ENCODE data around the gene VAV1.
"Not testable (repeated sequence)": the region's sequence is repeated elsewhere in the genome, so short reads cannot be mapped to it uniquely, and the experiment has no call there.

VAV1 gene

DNA sequence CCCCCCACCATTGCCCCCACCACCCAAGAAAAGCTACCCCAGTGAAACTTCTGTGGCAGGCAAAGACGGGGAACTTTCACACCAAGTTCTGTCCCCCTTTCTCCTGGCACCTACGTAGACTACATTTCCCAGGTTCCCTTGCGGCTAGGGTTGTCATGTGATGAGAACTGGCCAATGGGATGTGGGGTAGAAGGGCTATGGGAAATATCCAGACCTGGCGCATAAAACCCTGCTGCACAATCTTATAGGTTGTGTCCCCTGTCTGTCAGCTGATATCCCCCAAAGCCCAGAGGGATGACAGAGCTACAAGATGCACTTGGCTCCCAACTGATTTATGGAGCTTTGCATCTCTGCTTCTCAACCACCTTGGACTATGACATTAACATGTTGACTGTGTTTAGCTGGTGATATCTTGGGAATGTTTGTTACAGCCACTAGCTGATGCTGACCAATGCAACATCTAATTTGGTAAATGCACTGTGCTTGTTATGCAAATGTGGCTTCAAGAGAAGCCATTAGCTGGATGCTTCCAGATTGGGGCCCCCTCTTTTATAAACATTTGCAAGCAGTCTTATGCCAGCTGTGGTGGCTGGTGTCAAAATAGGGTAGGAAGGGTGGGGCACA lies 11.3 kb upstream of the VAV1 start:
- DNase-seq (ENCODE audit: low read depth, low spot score): no peak

DNA sequence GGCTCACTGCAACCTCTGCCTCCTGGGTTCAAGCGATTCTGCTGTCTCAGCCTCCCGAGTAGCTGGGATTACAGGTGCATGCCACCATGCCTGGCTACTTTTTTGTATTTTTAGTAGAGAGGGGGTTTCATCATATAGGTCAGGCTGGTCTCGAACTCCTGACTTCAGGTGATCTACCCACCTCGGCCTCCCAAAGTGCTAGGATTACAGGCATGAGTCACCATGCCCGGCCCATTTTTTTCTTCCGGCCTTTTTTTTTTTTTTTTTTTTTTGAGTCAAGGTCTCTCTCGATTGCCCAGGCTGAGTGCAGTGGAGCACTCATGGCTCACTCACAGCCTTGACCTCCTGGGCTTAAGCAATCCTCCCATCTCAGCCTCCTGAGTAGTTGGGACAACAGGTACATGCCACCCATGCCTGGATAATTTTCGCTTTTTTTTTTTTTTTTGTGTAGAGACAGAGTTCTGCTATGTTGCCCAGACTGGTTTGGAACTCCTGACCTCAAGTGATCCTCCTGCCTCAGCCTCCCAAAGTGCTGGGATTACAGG lies 10.2 kb upstream of the VAV1 start:
- DNase-seq (ENCODE audit: low read depth, low spot score): not testable (repeated sequence)

DNA sequence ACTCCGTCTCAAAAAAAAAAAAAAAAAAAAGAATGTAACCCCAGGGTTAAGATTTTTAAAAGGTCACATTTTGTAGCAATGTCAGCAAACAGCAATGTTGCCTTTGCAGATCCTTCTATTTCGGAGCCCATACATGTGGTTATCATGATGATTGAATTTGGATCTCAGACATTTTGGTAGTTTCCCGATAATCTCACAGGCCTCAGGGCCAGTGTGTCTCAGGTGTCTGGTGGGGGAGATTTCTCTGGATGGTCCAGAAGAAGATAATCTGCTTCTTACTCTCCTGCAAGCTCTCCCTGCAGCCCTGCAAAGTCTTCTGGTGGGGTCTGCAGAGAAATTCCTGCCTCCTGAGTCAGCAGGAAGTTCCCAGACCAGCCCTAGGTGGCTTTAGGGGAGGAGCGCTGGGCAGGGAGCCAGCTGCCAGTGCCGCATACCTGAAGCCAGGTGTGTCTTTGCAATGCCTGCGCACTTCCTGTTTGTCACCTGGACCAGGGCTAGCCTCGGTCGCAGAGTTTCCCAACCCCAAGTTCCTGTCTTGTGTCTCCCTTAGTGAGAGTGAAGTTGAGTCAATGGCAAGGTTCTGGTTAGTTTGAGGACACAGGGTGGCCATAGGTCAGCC lies 6.7 kb upstream of the VAV1 start:
- no peak for DNase-seq (ENCODE audit: low read depth, low spot score)

DNA sequence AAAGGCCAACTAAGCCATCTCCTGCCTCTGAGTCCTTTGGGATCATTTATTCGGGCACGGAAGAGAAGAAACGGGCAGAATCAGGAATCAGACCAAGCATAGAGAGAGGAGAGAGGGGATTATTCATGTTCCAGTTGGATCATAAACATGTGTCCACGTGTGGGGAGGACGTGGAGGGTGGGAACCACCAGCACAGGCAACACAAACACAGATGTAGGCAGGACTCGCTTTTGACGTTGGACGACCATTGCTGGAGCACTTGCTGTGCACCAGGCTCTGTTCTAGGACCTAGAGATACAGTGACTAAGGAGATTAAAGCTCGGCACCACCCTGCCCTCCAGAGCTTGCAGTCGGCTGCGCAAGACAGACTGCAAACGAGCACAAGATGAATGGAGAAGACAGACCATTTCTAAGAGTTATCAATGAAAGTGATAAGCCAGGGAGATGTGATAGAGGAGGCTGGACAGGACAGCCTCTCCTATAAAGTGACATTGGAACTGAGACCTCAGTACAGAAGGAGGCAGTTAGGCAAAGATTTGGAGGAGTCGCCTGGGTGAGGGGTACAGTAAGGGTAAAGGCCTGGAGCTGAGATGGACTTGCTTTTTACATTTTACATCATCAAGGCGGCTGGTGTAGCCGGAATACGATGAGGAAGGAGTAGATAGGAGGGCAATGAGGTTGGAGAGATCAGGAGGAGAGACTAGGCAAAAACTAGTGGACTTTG lies 6.0 kb upstream of the VAV1 start:
- no peak for DNase-seq (ENCODE audit: low read depth, low spot score)

DNA sequence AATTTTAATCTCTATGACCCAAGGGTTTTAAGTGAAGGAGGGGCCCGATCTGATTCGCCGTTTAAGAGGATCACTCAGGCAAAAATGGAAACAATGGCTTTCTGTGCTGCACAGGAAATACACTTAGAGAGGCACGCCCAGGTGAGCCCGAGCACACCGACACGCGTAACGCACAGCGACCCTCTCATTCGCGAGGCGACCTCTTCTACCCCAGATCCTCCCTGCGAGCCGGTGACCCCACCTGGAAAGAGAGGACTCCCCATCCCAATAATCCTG lies 5.5 kb upstream of the VAV1 start:
- DNase-seq (ENCODE audit: low read depth, low spot score): no peak

DNA sequence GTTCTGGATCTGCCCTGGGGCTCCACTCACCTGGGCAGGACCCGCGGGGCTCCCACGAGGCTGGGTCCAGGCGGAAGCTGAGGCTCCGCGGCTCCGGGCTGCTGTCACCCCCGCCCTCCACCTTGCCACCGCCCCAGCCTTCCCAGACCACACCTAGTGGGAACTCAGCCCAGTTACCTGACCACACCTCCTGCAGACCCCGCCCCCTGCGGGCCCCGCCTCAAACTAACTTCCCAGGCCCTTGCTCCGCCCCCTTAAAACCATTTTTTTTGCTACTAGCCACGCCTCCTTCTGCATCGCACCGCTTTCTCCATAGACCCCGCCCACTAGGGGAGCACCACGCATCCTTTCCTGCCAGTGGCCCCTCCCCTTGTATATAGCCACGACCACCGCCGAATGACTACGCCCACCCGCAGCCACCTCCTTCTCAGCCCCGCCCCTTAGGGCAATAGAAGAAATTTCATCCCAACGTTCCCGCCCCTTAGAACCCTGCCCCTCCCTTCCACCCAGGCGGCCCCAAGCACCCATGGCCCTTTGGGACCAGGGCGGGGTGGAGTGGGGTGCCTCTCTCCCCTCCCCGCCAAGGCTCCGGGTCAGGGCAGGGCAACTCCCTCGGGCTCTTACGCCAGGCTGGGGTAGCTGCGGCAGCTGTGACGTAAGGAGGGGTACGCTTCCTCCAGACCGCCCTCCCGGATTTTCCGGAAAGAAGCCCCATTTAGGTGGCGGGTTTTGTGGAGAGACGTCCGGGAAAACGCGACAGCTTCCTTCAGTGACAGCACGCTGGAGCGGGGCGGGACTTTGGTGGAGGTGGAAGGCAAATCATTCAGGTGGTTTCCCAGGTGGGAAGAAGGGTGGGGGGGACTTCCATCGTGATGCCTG lies 4.9 kb upstream of the VAV1 start, which contains the start of gene SH2D3A:
SH2D3A (minus strand) TSS at position 79 of the 879 bp plus-strand sequence. CDS start 3,687 bp downstream, outside the sequence.
- DNase-seq (ENCODE audit: low read depth, low spot score): no peak

DNA sequence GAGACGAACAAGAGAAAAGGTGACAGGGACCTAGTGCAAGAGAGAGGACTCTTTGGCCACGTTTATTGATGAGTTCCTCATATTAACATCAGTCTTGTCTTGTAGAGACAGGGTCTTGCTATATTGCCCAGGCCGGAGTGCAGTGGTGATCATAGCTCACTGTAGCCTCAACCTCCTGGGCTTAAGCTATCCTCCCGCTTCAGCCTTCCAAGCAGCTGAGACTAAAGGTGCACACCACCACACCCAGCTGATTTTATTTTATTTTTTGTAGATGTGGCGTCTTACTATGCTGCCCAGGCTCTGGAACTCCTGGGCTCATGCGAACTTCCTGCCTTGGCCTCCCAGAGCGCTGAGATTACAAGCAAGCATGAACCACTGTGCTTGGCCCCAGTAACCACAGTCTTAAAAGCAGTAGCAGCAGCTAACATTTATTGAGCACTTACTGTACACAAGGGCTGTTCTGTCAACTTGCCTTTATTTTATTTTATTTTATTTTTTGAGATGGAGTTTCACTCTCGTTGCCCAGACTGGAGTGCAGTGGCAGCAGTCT lies 4.2 kb upstream of the VAV1 start:
- DNase-seq (ENCODE audit: low read depth, low spot score): no peak

DNA sequence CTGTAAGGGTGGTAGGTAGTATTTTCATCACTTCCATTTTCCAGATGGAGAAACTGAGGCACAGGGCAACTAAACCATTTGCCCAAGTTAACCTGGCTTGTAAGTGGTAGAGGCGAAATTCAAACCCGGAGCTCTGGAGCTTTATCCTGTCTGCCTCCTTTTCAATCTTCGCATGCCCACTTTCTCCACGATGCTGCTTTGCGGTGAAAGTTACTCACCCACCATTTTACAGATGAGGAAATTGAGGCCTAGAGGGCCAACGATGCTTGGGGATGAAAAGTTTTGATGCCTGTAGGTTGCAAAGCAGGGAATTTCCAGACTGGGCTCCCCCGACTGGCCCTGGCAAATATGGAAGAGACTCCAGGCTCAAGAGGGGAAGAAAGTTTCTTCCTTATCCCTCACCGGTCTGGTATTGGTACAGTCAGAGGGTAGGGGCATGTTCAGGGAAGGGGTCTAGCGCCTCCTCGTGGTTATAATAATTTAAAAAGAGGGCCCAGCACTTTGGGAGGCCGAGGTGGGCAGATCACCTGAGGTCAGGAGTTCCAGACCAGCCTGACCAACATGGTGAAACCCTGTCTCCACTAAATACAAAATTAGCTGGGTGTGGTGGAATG lies 3.4 kb upstream of the VAV1 start:
- DNase-seq (ENCODE audit: low read depth, low spot score): no peak

DNA sequence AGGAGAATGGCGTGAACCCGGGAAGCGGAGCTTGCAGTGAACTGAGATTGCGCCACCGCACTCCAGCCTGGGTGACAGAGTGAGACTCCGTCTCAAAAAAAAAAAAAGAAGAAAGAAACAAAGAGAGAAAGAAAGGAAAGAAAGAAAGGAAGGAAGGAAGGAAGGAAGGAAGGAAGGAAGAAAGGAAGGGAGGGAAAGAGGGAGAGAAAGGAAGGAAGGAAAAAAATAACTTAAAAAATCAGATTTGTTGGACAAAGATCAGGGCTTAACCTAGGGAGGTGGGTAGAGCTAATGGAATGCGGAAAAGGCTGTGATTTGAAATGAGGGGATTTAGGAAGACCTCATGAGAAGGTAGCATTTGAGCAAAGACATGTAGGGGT lies 870 bp upstream of the VAV1 start:
- not testable (repeated sequence) for DNase-seq (ENCODE audit: low read depth, low spot score)

DNA sequence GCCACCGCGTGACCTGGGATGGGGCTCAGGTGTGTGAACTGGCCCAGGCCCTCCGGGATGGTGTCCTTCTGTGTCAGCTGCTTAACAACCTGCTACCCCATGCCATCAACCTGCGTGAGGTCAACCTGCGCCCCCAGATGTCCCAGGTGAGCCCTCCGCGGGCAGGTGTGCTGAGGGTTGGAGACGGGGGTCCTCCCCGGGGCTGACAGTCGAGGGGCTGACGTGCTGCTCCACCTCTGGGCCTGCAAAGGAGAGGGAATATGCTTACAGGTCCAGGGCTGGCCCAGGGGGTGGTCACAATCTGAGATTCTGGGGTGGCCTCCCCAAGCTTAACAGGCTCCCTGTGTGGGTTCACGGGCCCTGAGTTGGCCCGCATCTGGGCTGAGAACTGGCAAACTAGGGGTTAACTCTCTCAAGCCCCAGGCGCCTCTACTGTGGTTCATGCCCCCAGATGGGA lies 386 bp downstream of the VAV1 start:
- no peak for DNase-seq (ENCODE audit: low read depth, low spot score)

DNA sequence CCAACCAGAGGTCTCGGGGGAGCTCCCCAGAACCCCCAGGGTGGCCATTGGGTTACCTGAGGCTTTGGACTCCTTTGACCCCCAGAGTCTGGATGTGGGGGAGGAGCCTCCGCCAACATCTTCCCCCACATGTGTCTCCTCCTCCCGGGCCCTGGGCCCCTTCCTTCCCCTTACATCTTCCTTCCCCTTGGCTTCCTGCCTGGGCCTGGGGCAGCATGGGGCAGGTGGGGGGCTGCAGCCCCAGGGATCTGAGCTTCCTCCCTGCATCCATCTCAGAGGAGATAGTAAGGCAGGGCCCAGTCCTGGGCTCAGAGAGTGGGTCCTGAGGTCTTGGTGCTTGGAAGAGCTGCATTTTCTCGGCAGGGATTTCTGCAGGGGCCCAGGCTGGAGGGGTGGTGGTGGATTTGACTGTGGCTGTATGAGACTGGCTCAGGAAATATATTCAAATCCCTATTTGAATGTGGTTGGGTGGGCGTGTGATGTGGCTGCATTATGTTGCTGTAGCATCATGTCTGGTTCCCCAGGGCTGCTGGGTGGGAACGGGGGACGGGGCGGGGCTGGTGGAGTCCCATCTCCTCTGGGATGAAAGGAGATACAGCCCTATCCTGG lies 919 bp downstream of the VAV1 start:
- DNase-seq (ENCODE audit: low read depth, low spot score): no peak

DNA sequence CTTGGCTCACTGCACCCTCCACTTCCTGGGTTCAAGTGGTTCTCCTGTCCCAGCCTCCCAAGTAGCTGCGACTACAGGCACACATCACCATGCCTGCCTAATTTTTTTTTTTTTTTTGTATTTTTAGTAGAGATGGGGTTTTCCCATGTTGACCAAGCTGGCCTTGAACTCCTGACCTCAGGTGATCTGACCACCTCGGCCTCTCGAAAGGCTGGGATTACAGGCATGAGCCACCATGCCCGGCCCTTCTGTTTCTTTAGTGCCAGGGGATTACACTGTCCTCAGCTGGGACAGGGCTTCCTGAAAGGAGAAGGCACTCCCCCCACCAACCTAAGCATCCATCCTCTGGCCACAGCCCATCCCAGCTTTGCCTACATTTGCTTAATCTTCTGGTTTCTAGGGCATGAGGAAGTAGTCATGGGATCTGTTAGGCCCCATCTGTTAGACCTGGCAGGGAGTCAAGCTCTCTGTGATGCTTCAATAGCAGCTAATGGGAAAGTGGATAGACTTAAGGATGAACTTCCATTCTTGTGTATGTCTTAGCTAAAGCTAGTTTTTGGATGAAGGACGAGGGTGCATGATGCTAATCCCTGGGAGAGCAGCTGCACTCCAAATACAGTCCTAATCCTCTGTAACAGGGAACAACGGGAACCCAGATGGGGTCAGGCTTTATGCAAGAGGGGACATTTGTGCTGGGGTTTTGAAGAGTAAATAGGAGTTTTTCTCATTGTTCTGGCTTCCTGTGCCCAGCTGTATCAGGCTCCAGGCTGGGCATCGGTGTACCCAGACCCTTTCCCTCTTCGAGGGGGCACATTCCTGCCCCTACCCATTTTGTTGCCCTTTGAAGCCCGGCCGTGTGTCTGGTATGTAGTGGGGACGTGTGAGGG lies 2.6 kb downstream of the VAV1 start:
- no peak for DNase-seq (ENCODE audit: low read depth, low spot score)

DNA sequence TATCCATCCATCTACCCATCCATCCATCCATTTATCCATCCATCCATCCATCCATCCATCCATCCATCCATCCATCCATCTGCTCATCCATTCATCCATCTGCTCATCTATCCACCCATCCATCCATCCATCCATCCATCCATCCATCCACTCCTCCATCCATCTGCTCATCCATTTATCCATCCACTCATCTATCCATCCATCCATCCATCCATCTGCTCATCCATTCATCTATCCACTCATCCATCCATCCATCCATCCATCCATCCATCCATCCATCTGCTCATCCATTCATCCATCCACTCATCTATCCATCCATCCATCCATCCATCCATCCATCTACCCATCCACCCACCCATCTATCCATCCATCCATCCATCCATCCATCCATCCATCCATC lies 3.5 kb downstream of the VAV1 start:
- not testable (repeated sequence) for DNase-seq (ENCODE audit: low read depth, low spot score)

DNA sequence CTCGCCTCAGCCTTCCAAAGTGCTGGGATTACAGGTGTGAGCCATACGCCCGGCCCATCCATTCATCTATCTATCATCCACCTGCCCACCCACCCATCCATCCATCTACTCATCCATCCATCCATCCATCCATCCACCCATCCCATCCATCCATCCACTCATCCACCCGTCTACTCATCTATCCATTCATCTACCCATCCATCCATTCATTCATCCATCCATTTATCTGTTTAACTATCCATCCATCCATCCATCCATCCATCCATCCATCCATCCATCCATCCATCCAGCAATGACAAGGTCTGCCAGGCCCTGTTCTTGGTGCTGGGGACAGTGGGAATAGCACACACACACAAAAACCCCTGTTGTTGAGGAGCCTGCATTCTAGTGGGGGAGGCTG lies 4.5 kb downstream of the VAV1 start:
- no peak for DNase-seq (ENCODE audit: low read depth, low spot score)

DNA sequence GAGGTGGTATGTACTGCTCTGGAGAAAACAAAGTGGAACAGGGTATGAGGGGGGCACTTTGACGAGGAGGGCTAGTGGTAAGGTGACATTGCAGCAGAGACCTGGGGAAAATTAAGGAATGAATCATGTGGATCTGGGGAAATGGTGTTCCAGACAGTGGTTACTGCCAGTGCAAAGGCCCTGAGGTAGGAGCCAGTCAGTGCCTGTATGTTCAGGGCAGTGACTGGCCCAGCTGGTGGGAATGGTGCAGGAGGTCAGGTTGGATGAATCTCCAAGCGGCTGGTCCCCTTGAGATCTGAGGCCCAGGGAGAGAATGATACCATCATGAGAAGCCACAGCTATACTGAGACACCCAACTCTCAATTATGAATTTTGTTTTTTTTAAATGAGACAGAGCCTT lies 4.9 kb downstream of the VAV1 start:
- no peak for DNase-seq (ENCODE audit: low read depth, low spot score)

DNA sequence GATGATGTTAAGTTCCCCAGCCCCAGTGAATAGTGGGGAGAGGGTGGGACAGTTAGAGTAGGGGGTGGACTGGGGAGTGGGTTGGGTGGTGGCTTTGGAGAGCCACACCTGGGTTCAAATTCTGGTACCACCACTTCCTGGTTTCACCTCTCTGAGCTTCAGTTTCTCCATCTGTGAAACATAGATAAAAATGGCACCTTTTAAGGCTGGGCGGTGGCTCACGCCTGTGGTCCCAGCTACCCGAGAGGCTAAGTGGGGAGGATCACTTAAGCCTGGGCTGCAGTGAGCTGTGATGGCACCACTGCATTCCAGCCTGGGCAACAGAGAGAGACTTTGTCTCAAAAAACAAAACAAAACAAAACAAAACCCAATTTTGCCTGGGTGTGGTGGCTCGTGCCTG lies 5.9 kb downstream of the VAV1 start:
- no peak for DNase-seq (ENCODE audit: low read depth, low spot score)

DNA sequence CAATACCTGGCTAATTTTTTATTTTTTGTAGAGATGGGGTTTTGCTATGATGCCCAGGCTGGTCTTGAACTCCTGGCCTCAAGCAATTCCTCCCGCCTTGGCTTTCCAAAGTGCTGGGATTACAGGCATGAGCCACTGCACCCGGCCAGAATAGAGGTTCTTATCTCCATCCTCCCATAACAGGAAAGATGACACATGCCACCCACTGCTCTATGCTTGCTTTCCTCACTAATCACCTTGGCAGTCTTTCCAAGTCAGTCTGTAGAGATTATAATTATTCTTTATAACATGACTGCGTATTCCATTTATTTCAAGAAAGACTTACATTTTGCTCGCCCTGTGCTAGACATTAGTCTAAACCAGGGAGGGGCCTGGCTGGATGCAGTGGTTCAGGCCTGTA lies 6.7 kb downstream of the VAV1 start:
- DNase-seq (ENCODE audit: low read depth, low spot score): no peak

DNA sequence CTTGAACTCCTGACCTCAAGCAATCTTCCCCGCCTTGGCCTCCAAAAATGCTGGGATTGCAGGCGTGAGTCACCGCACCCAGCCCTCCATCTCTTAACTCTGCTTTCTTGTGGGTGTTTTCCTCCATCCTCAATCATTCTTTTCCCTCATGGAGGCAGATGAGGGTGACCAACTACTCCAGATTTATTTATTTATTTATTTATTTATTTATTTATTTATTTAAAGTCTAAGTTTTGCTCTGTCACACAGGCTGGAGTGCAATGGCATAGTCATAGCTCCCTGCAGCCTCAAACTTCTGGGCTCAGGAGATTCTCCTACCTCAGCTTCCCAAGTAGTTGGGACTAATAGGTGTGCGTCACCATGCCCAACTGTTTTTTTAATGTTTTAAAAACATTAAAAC lies 14.9 kb downstream of the VAV1 start:
- DNase-seq (ENCODE audit: low read depth, low spot score): no peak

DNA sequence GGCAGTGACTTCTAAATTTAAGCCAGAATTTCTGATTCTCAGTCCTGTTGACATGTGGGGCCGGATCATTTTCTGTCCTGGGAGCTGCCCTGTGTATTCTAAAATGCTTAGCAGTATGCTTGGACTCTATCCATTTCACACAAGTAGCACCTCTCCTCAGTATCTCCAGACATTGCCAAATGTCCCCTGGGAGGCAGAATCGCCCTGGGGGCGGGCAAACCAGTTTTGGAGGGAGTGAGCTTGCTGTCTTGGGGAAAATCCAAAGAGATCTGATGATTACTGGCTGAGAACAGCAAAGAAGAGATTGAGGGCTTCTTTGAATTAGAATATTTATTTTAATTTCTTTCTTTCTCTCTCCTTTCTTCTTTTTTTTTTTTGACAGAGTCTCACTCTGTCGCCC lies 16.4 kb downstream of the VAV1 start:
- DNase-seq (ENCODE audit: low read depth, low spot score): no peak
